Neutrophil (primary cell): ENCODE measurements around the gene PTPRZ1.

Source experiments
- H3K27ac ChIP-seq: fragments of 200-600 bp; sonication (generic); 2 replicates; pipeline ENCODE4 v1.5.1; 2016; ENCODE audit warnings: mild to moderate bottlenecking, moderate library complexity
- H3K27me3 ChIP-seq: fragments of 200-600 bp; sonication (generic); 2 replicates; pipeline ENCODE4 v1.6.0; 2016; ENCODE audit warnings: mild to moderate bottlenecking
- H3K36me3 ChIP-seq: fragments of 200-600 bp; sonication (generic); 2 replicates; pipeline ENCODE4 v1.5.1; 2017
- H3K4me1 ChIP-seq, 2 experiments: fragments of 200-600 bp in 1 of 2; sonication (generic) in 1 of 2; 1 replicate in 1 of 2; 2 replicates in 1 of 2; pipeline versions ENCODE4 v1.5.1 to v1.6.1; 2013 to 2016; ENCODE audit warnings: low read depth in 1 of 2, low read length in 1 of 2, mild to moderate bottlenecking in 1 of 2, moderate library complexity in 1 of 2; ENCODE audit not compliant: control insufficient read depth in 1 of 2, insufficient read depth in 1 of 2
- H3K4me3 ChIP-seq, 2 experiments: fragments of 200-600 bp in 1 of 2; sonication (generic) in 1 of 2; 1 replicate in 1 of 2; 2 replicates in 1 of 2; pipeline ENCODE4 v1.5.1; 2013 to 2016; ENCODE audit warnings: low read depth in 1 of 2, low read length in 1 of 2, mild to moderate bottlenecking in 1 of 2, moderate library complexity in 1 of 2
- H3K9me3 ChIP-seq: fragments of 200-600 bp; sonication (generic); 2 replicates; pipeline ENCODE4 v1.5.1; 2016
- TF ChIP-seq, protein P1 (sequence below): fragments of 200-600 bp; sonication (generic); IDR thresholded peaks from 2 replicates; pipeline ENCODE4 v1.5.1; 2016; ENCODE audit warnings: antibody characterized with exemption

The PTPRZ1 gene

DNA sequence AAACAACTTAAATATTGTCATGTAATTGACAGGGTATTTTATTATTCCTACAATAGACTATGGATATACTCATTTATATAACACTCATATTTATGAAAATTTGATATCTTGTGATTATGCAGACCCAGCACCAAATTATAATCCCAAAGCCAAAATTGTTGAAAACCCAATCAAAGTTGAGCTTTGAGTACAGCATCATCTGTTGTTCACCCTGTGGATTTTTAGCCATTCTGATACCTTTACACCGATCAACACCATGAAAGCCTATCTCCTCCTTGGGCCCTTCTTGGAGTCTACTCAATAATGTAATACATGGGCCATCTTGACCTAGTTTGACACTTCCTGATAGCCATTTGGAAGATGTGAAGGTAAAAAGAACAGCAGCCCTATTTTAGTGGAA is 221.6 kb downstream of the PTPRZ1 start:
- Histone ChIP-seq H3K4me3 (no peak overlapping the region), H3K27me3 (no peaks in the 10 kb centered on the region), H3K36me3 (no peaks in the 10 kb centered on the region), H3K27ac (no peak overlapping the region), H3K9me3 (no peaks in the 10 kb centered on the region), H3K4me1 (no peaks in the 10 kb centered on the region)
- TF ChIP-seq, protein P1, sequence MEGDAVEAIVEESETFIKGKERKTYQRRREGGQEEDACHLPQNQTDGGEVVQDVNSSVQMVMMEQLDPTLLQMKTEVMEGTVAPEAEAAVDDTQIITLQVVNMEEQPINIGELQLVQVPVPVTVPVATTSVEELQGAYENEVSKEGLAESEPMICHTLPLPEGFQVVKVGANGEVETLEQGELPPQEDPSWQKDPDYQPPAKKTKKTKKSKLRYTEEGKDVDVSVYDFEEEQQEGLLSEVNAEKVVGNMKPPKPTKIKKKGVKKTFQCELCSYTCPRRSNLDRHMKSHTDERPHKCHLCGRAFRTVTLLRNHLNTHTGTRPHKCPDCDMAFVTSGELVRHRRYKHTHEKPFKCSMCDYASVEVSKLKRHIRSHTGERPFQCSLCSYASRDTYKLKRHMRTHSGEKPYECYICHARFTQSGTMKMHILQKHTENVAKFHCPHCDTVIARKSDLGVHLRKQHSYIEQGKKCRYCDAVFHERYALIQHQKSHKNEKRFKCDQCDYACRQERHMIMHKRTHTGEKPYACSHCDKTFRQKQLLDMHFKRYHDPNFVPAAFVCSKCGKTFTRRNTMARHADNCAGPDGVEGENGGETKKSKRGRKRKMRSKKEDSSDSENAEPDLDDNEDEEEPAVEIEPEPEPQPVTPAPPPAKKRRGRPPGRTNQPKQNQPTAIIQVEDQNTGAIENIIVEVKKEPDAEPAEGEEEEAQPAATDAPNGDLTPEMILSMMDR = no peak

DNA sequence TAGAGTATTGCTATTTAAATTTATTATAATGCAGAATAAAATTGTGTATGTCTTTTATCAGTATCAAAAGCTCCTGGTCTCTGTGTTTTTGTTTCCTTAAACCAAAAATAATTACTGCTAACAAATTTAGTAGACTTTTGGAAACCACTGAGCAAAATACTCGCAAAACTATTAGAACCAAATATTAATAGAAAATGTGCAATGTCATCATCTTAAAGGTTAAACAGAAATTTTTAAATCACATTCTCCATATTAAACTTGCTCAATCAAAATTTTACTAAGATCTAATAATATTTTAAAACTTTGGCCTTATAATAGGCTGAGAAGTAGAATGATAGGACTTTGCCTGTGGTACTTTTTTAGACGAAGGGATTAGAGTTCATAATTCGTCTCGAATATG is 222.7 kb downstream of the PTPRZ1 start:
- Histone ChIP-seq H3K9me3 (no peaks in the 10 kb centered on the region), H3K27me3 (no peaks in the 10 kb centered on the region), H3K4me3 (no peak overlapping the region), H3K27ac (no peak overlapping the region), H3K4me1 (no peaks in the 10 kb centered on the region), H3K36me3 (no peaks in the 10 kb centered on the region)
- TF ChIP-seq, protein P1 = no peak

DNA sequence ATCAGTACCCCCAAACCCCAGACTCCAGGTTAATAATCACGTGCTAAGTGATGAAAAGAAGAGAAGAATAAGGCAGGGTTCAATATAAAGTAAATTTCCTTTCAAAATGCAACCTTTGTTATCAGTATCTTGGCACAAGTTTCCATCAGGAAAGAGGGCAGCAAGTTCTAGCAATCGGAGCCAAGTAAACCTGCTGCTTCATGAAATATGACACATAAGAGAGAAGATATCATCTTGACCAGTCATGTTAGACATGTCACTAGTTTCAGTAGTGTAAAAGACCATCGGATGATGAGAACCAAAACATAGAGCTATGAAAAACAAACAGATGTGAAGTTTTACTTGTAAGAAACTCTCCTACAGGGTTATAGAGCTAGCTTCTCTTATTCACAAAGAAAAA is 227.1 kb downstream of the PTPRZ1 start:
- no peaks in the 10 kb centered on the region for H3K9me3 ChIP-seq
- TF ChIP-seq, protein P1 = no peak
- no peak overlapping the region for H3K27ac ChIP-seq
- H3K36me3 ChIP-seq = no peaks in the 10 kb centered on the region
- H3K4me3 ChIP-seq = no peak overlapping the region
- H3K4me1 ChIP-seq = no peaks in the 10 kb centered on the region
- H3K27me3 ChIP-seq = no peaks in the 10 kb centered on the region

DNA sequence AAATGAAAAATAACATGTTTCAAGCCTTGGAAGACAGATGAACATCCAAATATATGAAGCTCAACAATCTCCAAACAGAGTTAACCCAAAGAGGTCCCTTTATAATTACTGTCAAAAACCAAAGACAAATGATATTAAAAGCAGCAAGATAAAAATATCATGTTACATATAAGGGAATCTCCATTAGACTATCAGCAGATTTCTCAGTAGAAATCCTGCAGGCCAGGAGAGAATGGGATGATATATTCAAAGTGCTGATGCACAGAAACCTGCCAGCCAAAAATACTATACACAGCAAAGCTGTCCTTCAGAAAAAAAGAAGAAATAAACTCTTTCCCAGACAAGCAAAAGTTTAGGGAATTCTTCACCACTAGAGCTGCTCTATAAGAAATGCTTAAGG is 230.1 kb downstream of the PTPRZ1 start:
- no peaks in the 10 kb centered on the region for H3K4me1 ChIP-seq
- H3K9me3 ChIP-seq = no peaks in the 10 kb centered on the region
- no peak overlapping the region for H3K27ac ChIP-seq
- H3K36me3 ChIP-seq = no peaks in the 10 kb centered on the region
- no peak overlapping the region for H3K4me3 ChIP-seq
- TF ChIP-seq, protein P1 = no peak
- no peaks in the 10 kb centered on the region for H3K27me3 ChIP-seq
